Adipocyte (in vitro differentiated cells): ENCODE data around the gene IFITM1.
"Not testable (repeated sequence)": the region's sequence is repeated elsewhere in the genome, so short reads cannot be mapped to it uniquely, and the experiment has no call there.

ENCODE experiments used
- DNase-seq: peaks from one replicate; pipeline ENCODE4 v3.0.0-alpha.2; 2015; ENCODE audit warnings: low read depth
- H3K27me3 ChIP-seq: replicated peaks from 2 replicates; pipeline ENCODE4 v1.7.0; 2013; ENCODE audit warnings: mild to moderate bottlenecking, low read length, moderate library complexity; ENCODE audit not compliant: control insufficient read depth, insufficient read depth
- H3K36me3 ChIP-seq: 2 replicates; pipeline ENCODE4 v1.7.0; 2013; ENCODE audit warnings: low read length, mild to moderate bottlenecking, moderate library complexity; ENCODE audit not compliant: control insufficient read depth, insufficient read depth, severe bottlenecking
- H3K4me1 ChIP-seq: 2 replicates; pipeline ENCODE4 v1.7.0; 2013; ENCODE audit warnings: mild to moderate bottlenecking, low read length, moderate library complexity; ENCODE audit not compliant: control insufficient read depth, insufficient read depth
- H3K4me3 ChIP-seq: 2 replicates; pipeline ENCODE4 v1.7.0; 2013; ENCODE audit warnings: mild to moderate bottlenecking, low read length, moderate library complexity
- H3K9ac ChIP-seq: 2 replicates; pipeline ENCODE4 v1.7.0; 2013; ENCODE audit warnings: mild to moderate bottlenecking, low read length, moderate library complexity
- H3K9me3 ChIP-seq: 2 replicates; pipeline ENCODE4 v1.7.0; 2013; ENCODE audit warnings: mild to moderate bottlenecking, low read length, moderate library complexity; ENCODE audit not compliant: control insufficient read depth

Gene IFITM1

GRCh38 chr11:284105-285020 is 29.5 kb upstream of the IFITM1 start:
- H3K36me3 ChIP-seq: no peaks in the 10 kb centered on the region
- H3K27me3 ChIP-seq: peaks cover 51% of the 10 kb centered on the region
- DNase-seq: no peak
- no peak overlapping the region for H3K9ac ChIP-seq
- H3K4me1 ChIP-seq: peaks cover 4% of the 10 kb centered on the region
- no peaks in the 10 kb centered on the region for H3K9me3 ChIP-seq
- no peak overlapping the region for H3K4me3 ChIP-seq

GRCh38 chr11:285021-285893 is 28.6 kb upstream of the IFITM1 start:
- H3K4me1 ChIP-seq: peaks cover 4% of the 10 kb centered on the region
- H3K36me3 ChIP-seq: no peaks in the 10 kb centered on the region
- peaks cover 51% of the 10 kb centered on the region for H3K27me3 ChIP-seq
- no peak for DNase-seq
- no peak overlapping the region for H3K4me3 ChIP-seq
- no peaks in the 10 kb centered on the region for H3K9me3 ChIP-seq
- no peak overlapping the region for H3K9ac ChIP-seq

- peaks cover 46% of the 10 kb centered on the region for H3K27me3 ChIP-seq
- DNase-seq: no peak
These were observed 28.0 kb upstream of the IFITM1 start for GRCh38 chr11:285894-286220.

GRCh38 chr11:286977-287820 is 26.6 kb upstream of the IFITM1 start:
- H3K4me1 ChIP-seq, DNase-seq, H3K9ac ChIP-seq, H3K36me3 ChIP-seq, H3K9me3 ChIP-seq, H3K4me3 ChIP-seq: not testable (repeated sequence)
- peaks cover 33% of the 10 kb centered on the region for H3K27me3 ChIP-seq

More at GRCh38 chr11:285894-286220, 28.0 kb upstream of the IFITM1 start:
- peaks cover 4% of the 10 kb centered on the region for H3K4me1 ChIP-seq
- H3K36me3 ChIP-seq: no peaks in the 10 kb centered on the region
- H3K9me3 ChIP-seq: no peaks in the 10 kb centered on the region
- H3K4me3 ChIP-seq: no peak overlapping the region
- no peak overlapping the region for H3K9ac ChIP-seq

GRCh38 chr11:287821-288477 is 25.9 kb upstream of the IFITM1 start:
- Histone ChIP-seq H3K36me3 (no peaks in the 10 kb centered on the region), H3K9me3 (no peaks in the 10 kb centered on the region), H3K4me1 (peaks cover 4% of the 10 kb centered on the region), H3K4me3 (peak overlapping the region; percentile 79), H3K27me3 (peaks cover 26% of the 10 kb centered on the region), H3K9ac (peak overlapping the region; percentile 64)
- DNase-seq: no peak

GRCh38 chr11:288478-289397 is 25.1 kb upstream of the IFITM1 start, which contains the start of gene PGGHG:
TSS of gene PGGHG (plus strand) at chr11:289126. CDS start at chr11:289817, 691 bp downstream.
- peak; percentile 79 for DNase-seq
- H3K4me1 ChIP-seq: peaks cover 4% of the 10 kb centered on the region
- H3K4me3 ChIP-seq: peak within 1 kb of the TSS; percentile 79
- H3K36me3 ChIP-seq: no peaks in the 10 kb centered on the region
- H3K27me3 ChIP-seq: peaks cover 21% of the 10 kb centered on the region
- peak within 1 kb of the TSS; percentile 64 for H3K9ac ChIP-seq
- no peaks in the 10 kb centered on the region for H3K9me3 ChIP-seq

- Histone ChIP-seq H3K4me3 (peak overlapping the region; percentile 41), H3K9me3 (no peaks in the 10 kb centered on the region), H3K9ac (no peak overlapping the region), H3K27me3 (peaks cover 15% of the 10 kb centered on the region), H3K4me1 (peaks cover 4% of the 10 kb centered on the region), H3K36me3 (no peaks in the 10 kb centered on the region)
- no peak for DNase-seq
These were observed 24.5 kb upstream of the IFITM1 start for GRCh38 chr11:289398-289711.

- peaks cover 15% of the 10 kb centered on the region for H3K27me3 ChIP-seq
- H3K9me3 ChIP-seq: no peaks in the 10 kb centered on the region
- H3K4me1 ChIP-seq: peaks cover 4% of the 10 kb centered on the region
- no peak for DNase-seq
- H3K4me3 ChIP-seq: peak overlapping the region; percentile 41
- no peak overlapping the region for H3K9ac ChIP-seq
- H3K36me3 ChIP-seq: no peaks in the 10 kb centered on the region
These were observed 23.9 kb upstream of the IFITM1 start for GRCh38 chr11:289712-290620.

GRCh38 chr11:290621-291231 is 23.1 kb upstream of the IFITM1 start:
- Histone ChIP-seq H3K4me1 (peaks cover 4% of the 10 kb centered on the region), H3K27me3 (peaks cover 11% of the 10 kb centered on the region), H3K36me3 (no peaks in the 10 kb centered on the region), H3K4me3 (no peak overlapping the region), H3K9ac (no peak overlapping the region), H3K9me3 (no peaks in the 10 kb centered on the region)
- no peak for DNase-seq
